ENCODE data around the gene GPR87.
A peak's percentile ranks its signal among the peaks of the same experiment; 100 is the strongest.

GPR87 gene

GRCh38 chr3:151278230-151278629 lies 38.4 kb downstream of the GPR87 start, which contains the start of gene P2RY14:
TSS of gene P2RY14 (minus strand) at chr3:151278542. CDS start at chr3:151214316, 64,226 bp downstream.
- no peak for DNase-seq

GRCh38 chr3:151276687-151277042 lies 40.0 kb downstream of the GPR87 start:
- DNase-seq = peak in 1 of 2 experiments; percentile 12

- DNase-seq = no peak
Measured at GRCh38 chr3:151276038-151276686, 40.5 kb downstream of the GPR87 start.

DNA sequence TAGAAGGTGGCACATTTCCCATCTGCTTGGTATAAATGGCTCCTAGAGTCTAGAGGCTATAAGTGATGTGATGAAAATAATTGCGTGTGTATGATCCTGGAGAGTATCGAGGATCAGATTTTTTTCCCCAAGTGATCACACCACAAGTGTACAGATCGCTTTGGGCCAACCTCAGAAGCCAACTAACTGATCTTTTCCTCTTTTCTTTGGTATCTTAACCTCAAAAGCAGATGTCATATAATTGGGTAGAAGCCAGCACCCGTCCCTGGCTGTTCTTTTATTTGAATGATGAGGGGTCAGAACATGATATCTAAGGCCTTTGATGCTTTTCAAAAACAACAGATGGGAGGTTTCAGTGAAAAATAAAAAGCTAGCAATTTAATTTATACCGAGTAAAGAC lies 41.5 kb downstream of the GPR87 start:
- no peak for DNase-seq

- no peak for DNase-seq
Measured at GRCh38 chr3:151269631-151270030, 47.0 kb downstream of the GPR87 start.

- no peak for DNase-seq
Measured at GRCh38 chr3:151268267-151269235, 48.1 kb downstream of the GPR87 start.

GRCh38 chr3:151267066-151267465 lies 49.6 kb downstream of the GPR87 start:
- DNase-seq = no peak

- no peak for DNase-seq
Measured at GRCh38 chr3:151265866-151266265, 50.8 kb downstream of the GPR87 start.

GRCh38 chr3:151265166-151265565 lies 51.5 kb downstream of the GPR87 start:
- no peak for DNase-seq

DNA sequence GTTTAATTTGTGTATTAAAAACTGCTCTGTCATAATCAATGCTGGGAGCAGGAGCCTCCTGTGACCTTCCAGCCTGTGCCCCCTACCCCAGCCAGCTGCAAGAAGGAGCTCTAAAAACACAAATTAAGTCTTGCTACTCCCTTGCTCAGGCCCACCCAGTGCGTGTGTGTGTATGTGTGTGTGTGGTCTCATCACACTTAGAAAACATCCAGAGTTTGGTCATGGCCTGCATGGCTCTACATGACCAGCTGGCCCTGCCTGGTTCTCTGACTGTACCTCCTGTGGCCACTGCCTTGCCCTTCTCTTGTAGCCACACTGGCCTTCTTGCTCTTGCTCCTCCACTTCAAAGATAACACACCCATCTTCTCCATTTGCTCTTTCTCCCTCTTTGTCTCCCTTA lies 52.0 kb downstream of the GPR87 start:
- DNase-seq = no peak

GRCh38 chr3:151262871-151263525 lies 53.6 kb downstream of the GPR87 start:
- no peak for DNase-seq

- no peak for DNase-seq
Measured at GRCh38 chr3:151259664-151260063, 57.0 kb downstream of the GPR87 start.

DNA sequence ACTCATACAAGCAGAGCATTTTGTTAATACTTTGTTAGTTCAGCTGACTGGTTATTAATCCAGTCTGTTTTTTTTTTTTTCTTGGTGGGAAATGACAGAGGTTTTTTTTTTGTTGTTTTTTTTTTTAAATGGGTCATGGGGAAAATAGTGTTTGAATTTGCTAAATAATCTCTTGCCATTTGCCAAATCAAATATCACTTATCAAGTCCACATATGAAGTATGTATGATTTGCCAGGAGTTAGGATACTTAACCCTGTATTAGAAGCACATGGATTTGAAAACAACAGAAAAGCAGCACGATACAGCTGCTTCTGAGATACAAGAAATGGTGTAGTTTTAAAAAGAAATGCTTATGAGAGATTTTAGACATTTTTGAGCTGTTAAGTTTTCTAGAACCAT lies 59.9 kb downstream of the GPR87 start:
- no peak for DNase-seq

DNA sequence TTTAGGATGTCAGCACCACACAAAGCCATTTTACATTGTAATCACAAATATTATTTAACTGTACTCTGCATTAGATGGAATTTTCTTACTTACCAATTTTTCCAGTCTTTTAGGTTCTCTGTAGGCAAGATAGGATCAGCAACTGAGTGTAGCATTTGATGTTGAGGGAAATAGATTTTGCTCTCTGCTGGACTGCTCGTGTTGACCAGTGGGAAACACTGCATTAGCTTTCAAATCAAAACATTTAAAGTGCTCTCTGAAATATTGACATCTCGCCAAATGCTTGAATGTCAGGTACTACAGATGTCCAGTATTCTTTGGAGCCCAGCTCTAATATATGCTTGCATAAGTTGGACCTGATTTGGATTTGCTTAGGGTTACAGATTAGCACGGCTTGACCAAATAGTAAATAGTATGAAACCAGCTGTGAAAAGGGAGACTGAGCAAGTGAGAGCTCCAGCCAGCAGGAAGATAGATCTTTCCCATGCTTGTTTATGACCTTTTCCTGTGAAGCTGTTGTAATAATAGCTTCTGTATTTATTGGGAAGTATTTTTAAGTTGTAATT lies 67.8 kb downstream of the GPR87 start:
- no peak for DNase-seq

Data from stimulated activated CD4-positive, alpha-beta T cell treated with anti-CD3 and anti-CD28 coated beads, Interleukin-4, amount 100 ng/mL, for 4 hours (primary cell).